ENCODE data around the gene WDR54.

WDR54 gene

DNA sequence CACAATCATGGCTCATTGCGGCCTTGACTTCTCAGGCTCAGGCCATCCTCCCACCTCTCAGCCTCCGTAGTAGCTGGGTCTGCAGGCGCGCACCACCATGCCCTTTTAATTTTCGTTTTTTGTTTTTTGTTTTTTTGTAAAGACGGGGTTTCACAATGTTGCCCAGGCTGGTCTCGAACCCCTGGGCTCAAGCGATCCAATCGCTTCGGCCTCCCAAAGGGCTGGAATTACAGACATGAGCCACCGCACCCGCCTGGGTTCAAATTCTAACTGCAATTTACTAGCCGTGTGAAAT, 29.1 kb upstream of the WDR54 start:
- Histone ChIP-seq H4K20me1 (ENCODE audit: insufficient read depth) (no peaks in the 10 kb centered on the region), H2AFZ (ENCODE audit: low read depth) (peak overlapping the region; percentile 87), H3K27me3 (ENCODE audit: insufficient read depth, low read depth) (no peaks in the 10 kb centered on the region; the same call in 1 of the 2 replicates), H3K4me1 (ENCODE audit: low read depth, poor library complexity, severe bottlenecking) (peaks cover 16% of the 10 kb centered on the region), H3K4me3 (IDR thresholded peaks at IDR 0.05; ENCODE audit: insufficient read depth, low read depth, low read length) (no peak overlapping the region), H3K4me2 (peak overlapping the region; percentile 81), H3K9ac (no peak overlapping the region), H3K36me3 (ENCODE audit: insufficient read depth) (no peaks in the 10 kb centered on the region), H3K27ac (no peak overlapping the region), H3K79me2 (ENCODE audit: insufficient read depth, low read depth) (peaks cover 19% of the 10 kb centered on the region; the same call in 1 of the 2 replicates)
- TF ChIP-seq, protein P1, sequence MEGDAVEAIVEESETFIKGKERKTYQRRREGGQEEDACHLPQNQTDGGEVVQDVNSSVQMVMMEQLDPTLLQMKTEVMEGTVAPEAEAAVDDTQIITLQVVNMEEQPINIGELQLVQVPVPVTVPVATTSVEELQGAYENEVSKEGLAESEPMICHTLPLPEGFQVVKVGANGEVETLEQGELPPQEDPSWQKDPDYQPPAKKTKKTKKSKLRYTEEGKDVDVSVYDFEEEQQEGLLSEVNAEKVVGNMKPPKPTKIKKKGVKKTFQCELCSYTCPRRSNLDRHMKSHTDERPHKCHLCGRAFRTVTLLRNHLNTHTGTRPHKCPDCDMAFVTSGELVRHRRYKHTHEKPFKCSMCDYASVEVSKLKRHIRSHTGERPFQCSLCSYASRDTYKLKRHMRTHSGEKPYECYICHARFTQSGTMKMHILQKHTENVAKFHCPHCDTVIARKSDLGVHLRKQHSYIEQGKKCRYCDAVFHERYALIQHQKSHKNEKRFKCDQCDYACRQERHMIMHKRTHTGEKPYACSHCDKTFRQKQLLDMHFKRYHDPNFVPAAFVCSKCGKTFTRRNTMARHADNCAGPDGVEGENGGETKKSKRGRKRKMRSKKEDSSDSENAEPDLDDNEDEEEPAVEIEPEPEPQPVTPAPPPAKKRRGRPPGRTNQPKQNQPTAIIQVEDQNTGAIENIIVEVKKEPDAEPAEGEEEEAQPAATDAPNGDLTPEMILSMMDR (conservative IDR thresholded peaks at IDR 0.05; ENCODE audit: low read depth, low read length), result no peak

DNA sequence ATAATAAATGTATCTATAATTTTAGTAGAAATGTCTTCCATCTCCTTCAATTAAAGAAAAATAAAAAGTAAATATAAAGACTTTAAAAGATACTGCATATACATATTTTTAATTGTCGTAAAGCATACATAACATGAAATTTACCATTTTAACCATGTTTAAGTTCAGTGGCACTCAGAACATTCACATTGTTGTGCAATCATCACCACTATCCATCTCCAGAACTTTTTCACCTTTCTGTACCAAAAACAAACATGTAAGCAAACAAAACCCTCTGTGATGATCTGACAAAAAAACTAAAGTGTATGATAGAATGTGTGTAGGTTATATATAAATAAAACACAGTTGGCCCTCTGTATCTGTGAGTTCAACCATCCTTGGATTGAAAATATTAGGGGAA, 28.0 kb upstream of the WDR54 start:
- TF ChIP-seq, protein P1 (conservative IDR thresholded peaks at IDR 0.05; ENCODE audit: low read depth, low read length), result no peak
- Histone ChIP-seq H3K4me3 (IDR thresholded peaks at IDR 0.05; ENCODE audit: insufficient read depth, low read depth, low read length) (no peak overlapping the region), H3K27ac (no peak overlapping the region), H3K4me2 (no peak overlapping the region), H2AFZ (ENCODE audit: low read depth) (no peak overlapping the region), H3K9ac (no peak overlapping the region), H3K27me3 (ENCODE audit: insufficient read depth, low read depth) (no peaks in the 10 kb centered on the region; the same call in 1 of the 2 replicates), H3K79me2 (ENCODE audit: insufficient read depth, low read depth) (peaks cover 19% of the 10 kb centered on the region; the same call in 1 of the 2 replicates), H3K4me1 (ENCODE audit: low read depth, poor library complexity, severe bottlenecking) (peaks cover 16% of the 10 kb centered on the region), H4K20me1 (ENCODE audit: insufficient read depth) (no peaks in the 10 kb centered on the region), H3K36me3 (ENCODE audit: insufficient read depth) (no peaks in the 10 kb centered on the region)

DNA sequence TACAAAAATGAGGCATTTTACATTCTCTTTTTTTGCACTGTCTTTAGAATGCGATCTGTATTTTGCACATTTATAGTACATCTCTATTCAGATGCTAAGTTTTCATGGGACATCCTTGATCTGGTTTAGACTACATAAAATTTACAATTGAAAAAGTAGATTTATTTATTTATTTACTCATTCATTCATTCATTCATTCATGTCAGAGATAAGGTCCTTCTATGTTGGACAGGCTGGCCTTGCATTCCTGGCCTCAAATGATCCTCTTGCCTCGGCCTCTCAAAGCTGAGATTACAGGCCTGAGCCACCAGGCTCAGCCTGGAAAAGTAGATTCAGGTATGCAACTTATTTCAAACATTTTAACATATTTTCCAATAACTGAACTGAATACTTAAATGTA, 25.4 kb upstream of the WDR54 start:
- Histone ChIP-seq H3K4me2 (no peak overlapping the region), H3K36me3 (ENCODE audit: insufficient read depth) (no peaks in the 10 kb centered on the region), H4K20me1 (ENCODE audit: insufficient read depth) (no peaks in the 10 kb centered on the region), H3K4me1 (ENCODE audit: low read depth, poor library complexity, severe bottlenecking) (peaks cover 13% of the 10 kb centered on the region), H3K4me3 (IDR thresholded peaks at IDR 0.05; ENCODE audit: insufficient read depth, low read depth, low read length) (no peak overlapping the region), H2AFZ (ENCODE audit: low read depth) (no peak overlapping the region), H3K9ac (no peak overlapping the region), H3K27ac (no peak overlapping the region), H3K79me2 (ENCODE audit: insufficient read depth, low read depth) (peaks cover 3% of the 10 kb centered on the region; the same call in 1 of the 2 replicates), H3K27me3 (ENCODE audit: insufficient read depth, low read depth) (no peaks in the 10 kb centered on the region; the same call in 1 of the 2 replicates)
- TF ChIP-seq, protein P1 (conservative IDR thresholded peaks at IDR 0.05; ENCODE audit: low read depth, low read length), result no peak

- Histone ChIP-seq H2AFZ (ENCODE audit: low read depth) (peak overlapping the region; percentile 76), H3K4me3 (IDR thresholded peaks at IDR 0.05; ENCODE audit: insufficient read depth, low read depth, low read length) (no peak overlapping the region), H3K36me3 (ENCODE audit: insufficient read depth) (no peaks in the 10 kb centered on the region), H3K27ac (no peak overlapping the region), H3K9ac (no peak overlapping the region), H3K4me1 (ENCODE audit: low read depth, poor library complexity, severe bottlenecking) (peaks cover 9% of the 10 kb centered on the region), H3K27me3 (ENCODE audit: insufficient read depth, low read depth) (no peaks in the 10 kb centered on the region), H4K20me1 (ENCODE audit: insufficient read depth) (no peaks in the 10 kb centered on the region), H3K79me2 (ENCODE audit: insufficient read depth, low read depth) (no peaks in the 10 kb centered on the region), H3K4me2 (no peak overlapping the region)
- TF ChIP-seq, protein P1 (conservative IDR thresholded peaks at IDR 0.05; ENCODE audit: low read depth, low read length), result peak; percentile 92
Observed at GRCh38 chr2:74399785-74400184, 21.7 kb upstream of the WDR54 start.
